CD14-positive monocyte (primary cell): ENCODE results near the gene DHRS1. TPM values are rescaled to one million over a fixed set of nuclear protein-coding genes. Genes with fewer than 3 reads are reported as not detected.

Source experiments
- DNase-seq, 3 donors: peaks; one replicate each; pipeline ENCODE4 v3.0.0-alpha.2; 2011 to 2022
- H2AFZ ChIP-seq: 2 replicates; pipeline ENCODE4 v1.6.0; 2012; ENCODE audit warnings: mild to moderate bottlenecking, low read depth, low read length, inconsistent platforms; ENCODE audit not compliant: insufficient read depth, poor library complexity, severe bottlenecking
- H3K27ac ChIP-seq, 2 donors: 1 replicate in 1 of 2; 2 replicates in 1 of 2; pipeline ENCODE4 v1.5.1; 2012 to 2013; ENCODE audit warnings: low read length in 2 of 2, control low read depth in 1 of 2, inconsistent platforms in 1 of 2, low read depth in 1 of 2, mild to moderate bottlenecking in 1 of 2
- H3K27me3 ChIP-seq, 2 donors: one replicate each; pipeline versions ENCODE4 v1.6.0 to v1.6.1; 2011 to 2013; ENCODE audit warnings: low read length in 2 of 2; ENCODE audit not compliant: control insufficient read depth in 2 of 2, insufficient read depth in 2 of 2
- H3K36me3 ChIP-seq, 2 donors: replicated peaks in 1 of 2; 1 replicate in 1 of 2; 2 replicates in 1 of 2; pipeline versions ENCODE4 v1.5.1 to v1.6.1; 2012 to 2013; ENCODE audit warnings: low read length in 2 of 2, control low read depth in 1 of 2, inconsistent platforms in 1 of 2, mild to moderate bottlenecking in 1 of 2; ENCODE audit not compliant: insufficient read depth in 2 of 2, control insufficient read depth in 1 of 2
- H3K4me1 ChIP-seq, 2 donors: 1 replicate in 1 of 2; 2 replicates in 1 of 2; pipeline versions ENCODE4 v1.5.1 to v1.6.1; 2012 to 2013; ENCODE audit warnings: low read length in 2 of 2, control low read depth in 1 of 2, inconsistent platforms in 1 of 2, mild to moderate bottlenecking in 1 of 2, moderate library complexity in 1 of 2; ENCODE audit not compliant: insufficient read depth in 2 of 2, control insufficient read depth in 1 of 2
- H3K4me2 ChIP-seq: replicated peaks from 2 replicates; pipeline ENCODE3; 2012; ENCODE audit warnings: low read length, moderate library complexity, mild to moderate bottlenecking; ENCODE audit not compliant: poor library complexity, severe bottlenecking; ENCODE audit errors: extremely low read depth
- H3K4me3 ChIP-seq, 3 experiments: fragments of 200-600 bp in 1 of 3; sonication (generic) in 1 of 3; replicated peaks in 1 of 3; 1 replicate in 2 of 3; 2 replicates in 1 of 3; pipeline ENCODE4 v1.5.1; 2011 to 2013; ENCODE audit warnings: low read length in 3 of 3, mild to moderate bottlenecking in 3 of 3, control low read depth in 2 of 3, low read depth in 2 of 3, inconsistent platforms in 1 of 3, moderate library complexity in 1 of 3
- H3K79me2 ChIP-seq: 2 replicates; pipeline ENCODE4 v1.6.0; 2012; ENCODE audit warnings: mild to moderate bottlenecking, control low read depth, inconsistent platforms, low read length, moderate library complexity; ENCODE audit not compliant: insufficient read depth
- H3K9ac ChIP-seq: 2 replicates; pipeline ENCODE4 v1.6.0; 2017; ENCODE audit warnings: low read length, mild to moderate bottlenecking; ENCODE audit not compliant: insufficient read depth, poor library complexity, severe bottlenecking
- H3K9me3 ChIP-seq, 2 donors: replicated peaks in 1 of 2; 1 replicate in 1 of 2; 2 replicates in 1 of 2; pipeline versions ENCODE4 v1.5.1 to v1.6.1; 2012 to 2013; ENCODE audit warnings: low read length in 2 of 2, control low read depth in 1 of 2; ENCODE audit not compliant: control insufficient read depth in 1 of 2, insufficient read depth in 1 of 2
- H4K20me1 ChIP-seq: 2 replicates; pipeline ENCODE4 v1.6.0; 2012; ENCODE audit warnings: mild to moderate bottlenecking, low read length, control low read depth, moderate library complexity; ENCODE audit not compliant: insufficient read depth
- H3K27ac Mint-ChIP-seq, 7 donors: one replicate each; pipeline ENCODE4 v1.8.0; 2020; ENCODE audit warnings: mild to moderate bottlenecking in 7 of 7, mixed read lengths in 7 of 7, moderate library complexity in 6 of 7, inconsistent platforms in 2 of 7
- H3K27me3 Mint-ChIP-seq, 3 donors: one replicate each; pipeline ENCODE4 v1.8.0; 2021 to 2022; ENCODE audit warnings: low read depth in 3 of 3, mild to moderate bottlenecking in 3 of 3, mixed read lengths in 3 of 3, moderate library complexity in 3 of 3, inconsistent platforms in 1 of 3
- H3K36me3 Mint-ChIP-seq, 2 donors: one replicate each; pipeline ENCODE4 v1.8.0; 2020; ENCODE audit warnings: mixed read lengths in 2 of 2, inconsistent platforms in 1 of 2, mild to moderate bottlenecking in 1 of 2
- H3K4me1 Mint-ChIP-seq: one replicate; pipeline ENCODE4 v1.8.0; 2020; ENCODE audit warnings: mild to moderate bottlenecking, mixed read lengths
- H3K4me3 Mint-ChIP-seq, 2 donors: one replicate each; pipeline ENCODE4 v1.8.0; 2020; ENCODE audit warnings: mild to moderate bottlenecking in 2 of 2, mixed read lengths in 2 of 2, moderate library complexity in 1 of 2
- H3K9me3 Mint-ChIP-seq, 7 donors: one replicate each; pipeline ENCODE4 v1.8.0; 2020 to 2022; ENCODE audit warnings: mixed read lengths in 7 of 7, mild to moderate bottlenecking in 6 of 7, moderate library complexity in 6 of 7, inconsistent platforms in 2 of 7
- CTCF ChIP-seq: fragments of 200-600 bp; IDR thresholded peaks from one replicate; pipeline ENCODE4 v1.8.0; 2022; ENCODE audit warnings: antibody characterized with exemption, mild to moderate bottlenecking
- WGBS: methylation state at CpG from one replicate; pipeline ENCODE4 v1.1.5; 2013; ENCODE audit warnings: missing lambda C conversion rate; ENCODE audit not compliant: insufficient coverage; 5-methylcytosine and 5-hydroxymethylcytosine counted together
- intact Hi-C, 2 donors: fragments of 100-400 bp; cut with micrococcal nuclease; formaldehyde crosslinking; loops; one replicate each; pipeline versions ENCODE4 v1.15.0 to v1.15.1; 2023
- polyA plus RNA-seq, 3 donors: library from polyadenylated mRNA; depleted of rRNA in 1 of 3; unstranded in 2 of 3; stranded (reverse) in 1 of 3; fragments of 300-500 nt in 2 of 3; fragments of >200 nt in 1 of 3; fragmentation: Illumina TruSeq in 2 of 3; gene quantifications; 1 replicate in 2 of 3; 2 replicates in 1 of 3; pipeline ENCODE4 v1.2.3, GENCODE V29; 2012 to 2021

Gene DHRS1
- polyA plus RNA-seq, 3 donors = 31.6 to 49.4 (median 48.8) TPM

GRCh38 chr14:24283796-24284460 is 15.7 kb downstream of the DHRS1 start:
- H3K9me3 Mint-ChIP-seq = peaks cover 0 to 3% (median 0%) of the 10 kb centered on the region in 7 donors
- peaks cover 12 to 16% of the 10 kb centered on the region in 2 donors for H3K36me3 Mint-ChIP-seq
- Histone ChIP-seq H3K4me3 (no peak overlapping the region), H3K27me3 (no peaks in the 10 kb centered on the region), H3K9ac (no peak overlapping the region), H3K79me2 (peaks cover 28% of the 10 kb centered on the region), H3K4me1 (peaks cover 39 to 40% of the 10 kb centered on the region in 2 donors), H3K4me2 (no peak overlapping the region), H4K20me1 (no peaks in the 10 kb centered on the region), H3K36me3 (no peaks in the 10 kb centered on the region), H3K9me3 (no peaks in the 10 kb centered on the region), H2AFZ (no peak overlapping the region), H3K27ac (no peak overlapping the region)
- no peak overlapping the region for H3K4me3 Mint-ChIP-seq
- DNase-seq = no peak
- peaks cover 49% of the 10 kb centered on the region for H3K4me1 Mint-ChIP-seq
- H3K27me3 Mint-ChIP-seq = peaks cover 0 to 3% (median 1%) of the 10 kb centered on the region in 3 donors
- no peak for TF ChIP-seq CTCF
- H3K27ac Mint-ChIP-seq = peak overlapping the region in 3 of 7 donors; percentile 25 to 32 (median 32)
- 98% methylated on average over 5 of the region's 5 CpGs for WGBS
- intact Hi-C loops = no loop called here

GRCh38 chr14:24282736-24283135 is 16.8 kb downstream of the DHRS1 start:
- TF ChIP-seq CTCF = no peak
- intact Hi-C loops = no loop called here
- Histone ChIP-seq H3K27me3 (no peaks in the 10 kb centered on the region), H4K20me1 (no peaks in the 10 kb centered on the region), H3K27ac (peak overlapping the region in 1 of 2 donors; percentile 98), H3K4me2 (no peak overlapping the region), H3K9me3 (no peaks in the 10 kb centered on the region), H3K36me3 (no peaks in the 10 kb centered on the region), H2AFZ (no peak overlapping the region), H3K79me2 (peaks cover 37% of the 10 kb centered on the region), H3K9ac (no peak overlapping the region), H3K4me1 (peaks cover 51 to 52% of the 10 kb centered on the region in 2 donors), H3K4me3 (no peak overlapping the region)
- Mint-ChIP-seq H3K9me3 (peaks cover 0 to 3% (median 0%) of the 10 kb centered on the region in 7 donors), H3K36me3 (peaks cover 13 to 14% of the 10 kb centered on the region in 2 donors), H3K27me3 (peaks cover 0 to 4% (median 3%) of the 10 kb centered on the region in 3 donors), H3K27ac (peak overlapping the region in 2 of 7 donors; percentile 32 to 37), H3K4me3 (no peak overlapping the region), H3K4me1 (peaks cover 58% of the 10 kb centered on the region)
- WGBS = 100% methylated on average over 3 of the region's 3 CpGs
- no peak for DNase-seq
